IPS-18c (cell line): ENCODE data around the gene THADA.
"Not testable (repeated sequence)": the region's sequence is repeated elsewhere in the genome, so short reads cannot be mapped to it uniquely, and the experiment has no call there.

Experiments used
- H3K4me3 ChIP-seq: 2 replicates; pipeline ENCODE4 v1.7.0; 2013; ENCODE audit warnings: low read depth, mild to moderate bottlenecking, low read length, moderate library complexity; ENCODE audit not compliant: insufficient read depth
- H3K9me3 ChIP-seq: one replicate; pipeline ENCODE4 v1.6.1; 2013; ENCODE audit warnings: mild to moderate bottlenecking, low read length, moderate library complexity; ENCODE audit not compliant: control insufficient read depth, insufficient read depth

The THADA gene

GRCh38 chr2:43306197-43306596, 289.6 kb downstream of the THADA start:
- H3K9me3 ChIP-seq, result no peaks in the 10 kb centered on the region

DNA sequence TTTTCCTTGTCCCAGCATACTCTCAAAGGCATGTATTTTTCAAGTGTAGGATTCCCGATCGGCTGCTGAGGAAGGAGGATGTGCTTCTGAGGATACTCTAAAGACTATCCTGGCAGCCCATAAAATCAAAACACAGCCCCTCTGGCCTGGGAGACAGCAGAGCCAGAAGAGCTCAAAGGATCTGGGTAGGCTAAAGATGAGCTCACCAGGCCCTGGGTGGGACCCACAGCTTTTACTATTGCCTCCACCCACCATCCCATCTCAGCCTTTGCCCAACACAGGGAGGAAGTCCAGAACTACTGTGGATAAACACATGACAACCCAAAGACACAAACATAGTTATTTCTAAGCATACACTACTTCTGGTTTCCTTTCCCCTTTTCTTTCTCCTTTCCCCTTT, 290.3 kb downstream of the THADA start:
- Histone ChIP-seq H3K9me3 (no peaks in the 10 kb centered on the region), H3K4me3 (no peak overlapping the region)

More at GRCh38 chr2:43306197-43306596, 289.6 kb downstream of the THADA start:
- H3K4me3 ChIP-seq, result no peak overlapping the region

- no peak overlapping the region for H3K4me3 ChIP-seq
- H3K9me3 ChIP-seq, result no peaks in the 10 kb centered on the region
Observed at GRCh38 chr2:43305012-43305411, 290.8 kb downstream of the THADA start.

- Histone ChIP-seq H3K9me3 (no peaks in the 10 kb centered on the region), H3K4me3 (no peak overlapping the region)
Observed at GRCh38 chr2:43303889-43304288, 291.9 kb downstream of the THADA start.

- Histone ChIP-seq H3K9me3 (no peaks in the 10 kb centered on the region), H3K4me3 (no peak overlapping the region)
Observed at GRCh38 chr2:43302961-43303494, 292.8 kb downstream of the THADA start.

DNA sequence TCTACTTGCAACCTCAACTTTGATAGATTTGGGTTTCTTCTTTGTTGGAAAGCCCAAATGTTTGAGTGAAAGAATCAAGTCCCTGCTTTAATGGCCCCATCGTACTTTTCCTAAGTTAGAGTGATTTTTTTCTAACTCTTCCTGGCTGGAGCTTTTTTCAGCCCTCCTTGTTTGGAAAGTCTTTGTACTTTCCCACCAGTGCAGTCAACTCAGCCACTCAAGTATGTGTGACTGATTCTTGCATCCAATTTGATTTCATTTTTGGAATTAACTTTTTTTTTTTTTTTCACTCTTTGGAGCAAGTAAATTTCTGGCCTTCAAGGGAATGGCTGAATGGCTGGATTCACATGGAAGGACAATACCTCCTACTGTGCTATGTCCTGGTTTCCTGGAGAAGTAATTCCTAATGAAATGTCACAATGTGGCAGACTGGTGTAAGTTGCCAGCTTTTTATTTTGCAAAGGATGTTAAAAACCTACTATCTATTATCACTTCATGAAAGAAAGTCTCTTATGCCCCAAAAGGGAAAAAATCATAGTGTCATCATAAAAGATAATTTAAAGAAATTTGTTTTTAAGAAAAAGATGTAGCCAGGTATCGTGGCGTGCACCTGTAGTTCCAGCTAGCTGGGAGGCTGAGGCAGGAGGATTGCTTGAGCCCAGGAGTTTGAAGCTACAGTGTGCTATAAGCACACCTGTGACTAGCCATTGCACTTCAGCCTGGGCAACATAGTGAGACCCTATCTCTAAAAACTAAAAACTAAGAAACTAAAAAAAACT, 293.5 kb downstream of the THADA start:
- Histone ChIP-seq H3K4me3 (no peak overlapping the region), H3K9me3 (no peaks in the 10 kb centered on the region)

DNA sequence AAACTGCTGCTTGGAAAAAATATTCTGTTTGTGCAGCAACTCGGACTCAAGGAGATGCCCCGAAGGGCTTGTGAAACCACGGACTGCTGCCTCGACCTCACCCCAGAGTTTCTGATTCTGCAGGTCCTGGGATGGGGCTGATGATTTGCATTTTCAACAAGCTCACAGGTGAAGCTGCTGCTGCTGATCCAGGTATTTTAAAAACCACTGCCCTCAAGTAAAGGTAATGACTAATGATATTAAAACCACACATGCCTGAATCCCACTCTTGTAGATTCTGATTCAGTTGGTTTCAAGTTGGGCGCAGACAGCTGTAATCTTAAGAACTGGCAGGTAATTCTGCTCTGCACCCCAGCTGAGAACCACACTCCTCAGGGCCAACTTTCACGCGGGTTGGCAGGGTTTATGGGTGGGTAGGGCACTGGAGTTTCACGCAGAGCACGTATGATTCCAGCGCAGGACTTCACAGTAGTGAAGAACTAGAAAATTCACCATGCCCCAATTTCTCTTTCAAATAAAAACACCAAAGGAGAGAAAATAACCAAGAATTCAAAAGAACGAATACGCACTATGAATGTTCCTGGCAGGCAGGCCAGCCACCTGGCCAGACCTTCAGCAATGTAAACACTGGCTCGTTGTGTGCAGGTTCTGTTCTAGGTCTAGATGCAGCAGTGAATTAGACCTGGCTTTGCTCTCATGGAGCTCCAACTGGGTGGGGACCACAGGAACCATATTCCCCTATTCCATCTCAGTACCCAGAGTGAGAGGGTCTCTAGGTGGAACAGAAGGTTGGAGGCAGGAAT, 294.9 kb downstream of the THADA start:
- peaks cover 2% of the 10 kb centered on the region for H3K9me3 ChIP-seq
- no peak overlapping the region for H3K4me3 ChIP-seq

- no peak overlapping the region for H3K4me3 ChIP-seq
- peaks cover 3% of the 10 kb centered on the region for H3K9me3 ChIP-seq
Observed at GRCh38 chr2:43300222-43300621, 295.6 kb downstream of the THADA start.

DNA sequence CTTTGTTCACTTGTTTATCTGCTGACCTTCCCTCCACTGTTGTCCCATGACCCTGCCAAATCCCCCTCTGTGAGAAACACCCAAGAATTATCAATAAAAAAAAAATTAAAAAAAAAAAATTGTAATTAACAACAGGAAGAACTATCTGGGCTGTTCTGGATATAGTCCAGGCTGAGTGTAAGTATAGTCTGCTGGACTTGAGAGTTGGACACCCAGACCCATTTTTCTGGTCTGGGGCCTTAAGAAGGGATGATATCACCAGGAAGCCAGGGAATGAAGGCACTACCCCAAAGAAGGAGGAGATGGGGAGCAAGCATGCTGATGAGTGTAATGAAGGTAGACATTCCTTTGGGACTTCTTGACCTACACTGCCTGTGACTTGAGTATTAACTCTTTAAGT, 297.3 kb downstream of the THADA start:
- H3K9me3 ChIP-seq, result peaks cover 3% of the 10 kb centered on the region

DNA sequence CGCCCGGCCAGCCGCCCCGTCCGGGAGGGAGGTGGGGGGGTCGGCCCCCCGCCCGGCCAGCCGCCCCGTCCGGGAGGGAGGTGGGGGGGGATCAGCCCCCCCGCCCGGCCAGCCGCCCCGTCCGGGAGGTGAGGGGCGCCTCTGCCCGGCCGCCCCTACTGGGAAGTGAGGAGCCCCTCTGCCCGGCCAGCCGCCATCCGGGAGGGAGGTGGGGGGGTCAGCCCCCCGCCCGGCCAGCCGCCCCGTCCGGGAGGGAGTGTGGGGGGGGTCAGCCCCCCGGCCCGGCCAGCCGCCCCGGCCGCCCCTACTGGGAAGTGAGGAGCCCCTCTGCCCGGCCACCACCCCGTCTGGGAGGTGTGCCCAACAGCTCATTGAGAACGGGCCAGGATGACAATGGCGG, 298.1 kb downstream of the THADA start:
- not testable (repeated sequence) for H3K9me3 ChIP-seq, H3K4me3 ChIP-seq

More for the DNA sequence above, 297.3 kb downstream of the THADA start:
- no peak overlapping the region for H3K4me3 ChIP-seq

- Histone ChIP-seq H3K4me3 (no peak overlapping the region), H3K9me3 (peaks cover 5% of the 10 kb centered on the region)
Observed at GRCh38 chr2:43294973-43295603, 300.8 kb downstream of the THADA start.

- peaks cover 5% of the 10 kb centered on the region for H3K9me3 ChIP-seq
- no peak overlapping the region for H3K4me3 ChIP-seq
Observed at GRCh38 chr2:43293744-43294695, 301.8 kb downstream of the THADA start.

- peaks cover 5% of the 10 kb centered on the region for H3K9me3 ChIP-seq
Observed at GRCh38 chr2:43292851-43293743, 302.7 kb downstream of the THADA start.

GRCh38 chr2:43292297-43292696, 303.5 kb downstream of the THADA start:
- H3K9me3 ChIP-seq, result peaks cover 5% of the 10 kb centered on the region
- no peak overlapping the region for H3K4me3 ChIP-seq

More at GRCh38 chr2:43292851-43293743, 302.7 kb downstream of the THADA start:
- H3K4me3 ChIP-seq, result no peak overlapping the region

DNA sequence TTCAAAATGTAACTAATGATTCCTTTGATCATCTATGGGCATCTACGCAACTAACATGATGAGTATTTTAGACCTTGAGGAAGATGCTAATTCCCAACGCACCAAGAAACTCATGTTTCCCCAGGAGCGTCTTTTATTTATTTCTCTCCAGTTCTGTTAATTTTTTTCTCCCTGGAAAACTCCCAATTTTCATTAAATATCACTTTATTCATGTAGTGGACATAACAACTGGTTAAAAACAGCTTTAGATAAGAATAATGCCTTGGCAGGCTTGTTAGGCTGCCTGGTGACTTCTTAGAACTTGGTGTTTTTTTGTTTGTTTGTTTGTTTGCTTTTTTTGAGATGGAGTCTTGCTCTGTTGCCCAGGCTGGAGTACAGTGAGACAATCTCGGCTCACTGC, 306.5 kb downstream of the THADA start:
- H3K9me3 ChIP-seq, result peaks cover 14% of the 10 kb centered on the region
- no peak overlapping the region for H3K4me3 ChIP-seq
